ENCODE results near the gene ARHGEF17.
A peak's percentile ranks its signal among the peaks of the same experiment; 100 is the strongest.

ARHGEF17 gene

DNA sequence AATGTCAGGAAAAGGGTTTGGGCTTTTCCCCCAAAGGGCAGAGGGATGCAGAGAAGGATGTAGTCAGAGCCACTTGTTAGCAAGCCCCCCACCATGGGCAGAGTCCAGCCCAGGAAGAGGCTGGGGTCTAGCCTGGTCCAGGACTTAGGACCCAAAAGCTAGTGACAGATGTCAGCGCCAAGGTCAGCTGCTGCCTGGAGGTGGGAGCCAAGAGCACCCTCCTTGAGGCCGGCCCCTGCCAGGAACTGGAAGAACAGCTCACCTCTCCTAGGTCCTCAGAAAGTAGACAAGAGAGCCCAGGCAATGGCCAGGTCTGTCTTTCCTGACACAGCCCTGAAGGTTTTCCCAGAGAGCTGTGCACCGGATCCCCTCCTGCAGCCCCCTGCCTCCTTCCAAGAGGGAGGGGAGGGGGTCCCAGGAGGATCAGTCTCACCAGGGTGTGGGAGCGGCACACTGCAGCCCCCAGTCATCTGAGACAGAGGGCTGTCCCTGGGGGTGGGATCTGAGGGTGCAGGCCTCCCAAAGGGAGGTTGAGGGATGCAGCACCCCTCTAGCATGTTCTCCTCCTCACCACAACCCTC lies 14.6 kb upstream of the ARHGEF17 start:
- DNase-seq, result no peak

DNA sequence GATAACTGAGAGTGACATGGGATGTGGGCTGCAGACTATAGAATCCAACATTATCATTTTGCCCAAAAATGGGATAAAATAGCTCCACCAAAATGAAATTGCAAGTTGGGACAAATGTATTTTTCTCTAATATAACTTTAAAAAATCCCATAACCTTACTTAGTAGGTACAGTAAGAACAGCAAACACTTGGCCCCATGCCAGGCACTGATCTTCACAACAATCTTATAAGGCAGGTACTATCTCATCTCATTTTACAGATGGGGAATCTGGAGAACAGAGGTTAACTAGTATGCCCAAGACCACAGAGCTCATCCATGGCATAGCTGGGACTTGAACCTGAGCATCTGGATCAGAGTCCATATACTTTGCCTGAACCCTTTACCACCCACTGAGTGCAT lies 13.5 kb upstream of the ARHGEF17 start:
- DNase-seq, result no peak

GRCh38 chr11:73295241-73295995 lies 12.7 kb upstream of the ARHGEF17 start:
- DNase-seq, result peak; percentile 58

- DNase-seq, result no peak
These were observed 12.1 kb upstream of the ARHGEF17 start for GRCh38 chr11:73295996-73296318.

DNA sequence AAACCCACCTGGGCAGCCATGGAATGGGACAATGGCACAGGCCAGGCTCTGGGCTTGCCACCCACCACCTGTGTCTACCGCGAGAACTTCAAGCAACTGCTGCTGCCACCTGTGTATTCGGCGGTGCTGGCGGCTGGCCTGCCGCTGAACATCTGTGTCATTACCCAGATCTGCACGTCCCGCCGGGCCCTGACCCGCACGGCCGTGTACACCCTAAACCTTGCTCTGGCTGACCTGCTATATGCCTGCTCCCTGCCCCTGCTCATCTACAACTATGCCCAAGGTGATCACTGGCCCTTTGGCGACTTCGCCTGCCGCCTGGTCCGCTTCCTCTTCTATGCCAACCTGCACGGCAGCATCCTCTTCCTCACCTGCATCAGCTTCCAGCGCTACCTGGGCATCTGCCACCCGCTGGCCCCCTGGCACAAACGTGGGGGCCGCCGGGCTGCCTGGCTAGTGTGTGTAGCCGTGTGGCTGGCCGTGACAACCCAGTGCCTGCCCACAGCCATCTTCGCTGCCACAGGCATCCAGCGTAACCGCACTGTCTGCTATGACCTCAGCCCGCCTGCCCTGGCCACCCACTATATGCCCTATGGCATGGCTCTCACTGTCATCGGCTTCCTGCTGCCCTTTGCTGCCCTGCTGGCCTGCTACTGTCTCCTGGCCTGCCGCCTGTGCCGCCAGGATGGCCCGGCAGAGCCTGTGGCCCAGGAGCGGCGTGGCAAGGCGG lies 11.4 kb upstream of the ARHGEF17 start:
- no peak for DNase-seq

DNA sequence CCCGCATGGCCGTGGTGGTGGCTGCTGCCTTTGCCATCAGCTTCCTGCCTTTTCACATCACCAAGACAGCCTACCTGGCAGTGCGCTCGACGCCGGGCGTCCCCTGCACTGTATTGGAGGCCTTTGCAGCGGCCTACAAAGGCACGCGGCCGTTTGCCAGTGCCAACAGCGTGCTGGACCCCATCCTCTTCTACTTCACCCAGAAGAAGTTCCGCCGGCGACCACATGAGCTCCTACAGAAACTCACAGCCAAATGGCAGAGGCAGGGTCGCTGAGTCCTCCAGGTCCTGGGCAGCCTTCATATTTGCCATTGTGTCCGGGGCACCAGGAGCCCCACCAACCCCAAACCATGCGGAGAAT lies 10.9 kb upstream of the ARHGEF17 start:
- no peak for DNase-seq

GRCh38 chr11:73297702-73298101 lies 10.4 kb upstream of the ARHGEF17 start:
- no peak for DNase-seq

DNA sequence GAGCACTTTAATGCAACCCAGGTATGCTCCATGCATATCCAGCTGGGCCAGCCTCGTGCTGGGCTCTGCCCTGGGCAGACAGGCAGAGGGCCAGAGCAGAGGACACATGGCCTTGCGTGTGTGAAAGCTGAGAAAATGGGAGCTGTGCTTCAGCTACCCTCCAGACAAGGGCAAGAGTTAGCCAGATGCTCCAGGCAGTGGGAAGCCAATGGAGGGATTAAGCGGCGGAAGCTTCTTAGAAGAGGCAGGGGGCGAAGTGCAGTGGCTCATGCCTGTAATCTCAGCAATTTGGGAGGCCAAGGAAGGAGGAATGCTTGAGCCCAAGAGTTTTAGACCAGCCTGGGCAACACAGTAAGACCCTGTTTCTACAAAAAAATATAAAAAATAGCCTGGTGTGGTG lies 9.8 kb upstream of the ARHGEF17 start:
- DNase-seq, result no peak

- no peak for DNase-seq
These were observed 8.3 kb upstream of the ARHGEF17 start for GRCh38 chr11:73299751-73300150.

- DNase-seq, result no peak
These were observed 1.8 kb upstream of the ARHGEF17 start for GRCh38 chr11:73306069-73306841.

- DNase-seq, result no peak
These were observed 1.1 kb upstream of the ARHGEF17 start for GRCh38 chr11:73306977-73307322.

DNA sequence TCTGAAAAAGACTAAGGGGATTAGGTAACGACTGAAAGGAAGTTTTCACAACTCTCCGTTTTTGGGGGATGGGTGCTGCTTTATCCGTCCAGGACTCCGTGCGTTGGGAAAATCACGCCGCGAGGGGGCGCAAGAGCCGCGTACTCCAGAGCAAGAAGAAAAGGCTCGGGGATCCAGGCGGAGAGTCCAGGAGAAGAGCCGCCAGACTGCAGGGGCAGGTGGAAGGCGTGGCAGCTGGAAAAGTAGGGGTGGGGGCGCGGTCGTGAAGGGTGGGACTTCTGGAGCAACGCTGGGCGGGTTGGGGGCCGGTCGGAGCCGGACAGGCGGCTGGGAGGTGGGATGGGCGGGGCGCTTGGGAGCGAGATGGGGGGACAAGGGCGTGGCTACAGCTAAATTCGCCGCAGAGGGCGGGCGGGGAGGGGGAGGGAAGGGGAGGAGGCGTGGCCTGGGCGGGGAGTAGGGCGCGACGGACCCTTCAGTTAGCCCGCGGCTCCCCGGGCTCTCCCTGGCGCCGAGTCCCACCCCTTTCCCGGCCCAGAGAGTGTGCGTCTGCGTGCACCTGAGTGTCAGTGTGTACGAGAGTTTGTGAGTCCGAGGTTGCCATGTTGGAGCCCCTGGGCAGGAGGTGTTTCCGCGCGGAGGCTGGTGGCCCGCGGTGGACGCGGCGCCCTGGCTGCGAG lies 613 bp upstream of the ARHGEF17 start:
- DNase-seq, result peak; percentile 84

DNA sequence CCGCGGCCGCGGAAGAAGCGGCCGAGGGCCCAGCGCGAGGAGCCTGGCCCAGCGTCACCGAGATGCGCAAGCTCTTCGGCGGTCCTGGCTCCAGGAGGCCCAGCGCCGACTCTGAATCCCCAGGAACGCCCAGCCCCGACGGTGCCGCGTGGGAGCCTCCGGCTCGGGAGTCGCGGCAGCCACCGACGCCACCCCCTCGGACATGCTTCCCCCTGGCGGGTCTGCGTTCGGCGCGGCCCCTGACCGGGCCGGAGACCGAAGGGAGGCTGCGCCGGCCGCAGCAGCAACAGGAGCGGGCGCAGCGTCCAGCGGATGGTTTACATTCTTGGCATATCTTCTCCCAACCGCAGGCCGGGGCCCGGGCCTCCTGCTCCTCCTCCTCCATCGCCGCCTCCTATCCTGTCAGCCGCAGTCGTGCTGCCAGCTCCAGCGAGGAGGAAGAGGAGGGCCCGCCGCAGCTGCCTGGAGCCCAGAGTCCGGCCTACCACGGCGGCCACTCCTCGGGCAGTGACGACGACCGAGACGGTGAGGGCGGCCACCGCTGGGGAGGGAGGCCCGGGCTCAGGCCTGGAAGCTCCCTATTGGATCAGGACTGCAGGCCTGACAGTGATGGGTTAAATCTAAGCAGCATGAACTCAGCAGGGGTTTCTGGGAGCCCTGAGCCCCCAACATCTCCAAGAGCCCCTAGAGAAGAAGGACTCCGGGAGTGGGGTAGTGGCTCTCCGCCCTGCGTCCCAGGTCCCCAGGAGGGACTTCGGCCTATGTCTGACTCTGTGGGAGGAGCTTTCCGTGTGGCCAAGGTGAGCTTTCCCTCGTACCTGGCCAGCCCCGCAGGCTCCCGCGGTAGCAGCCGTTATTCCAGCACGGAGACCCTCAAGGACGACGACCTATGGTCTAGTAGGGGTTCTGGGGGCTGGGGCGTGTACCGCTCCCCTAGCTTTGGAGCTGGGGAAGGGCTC lies 1.2 kb downstream of the ARHGEF17 start:
- DNase-seq, result no peak

- DNase-seq, result no peak
These were observed 2.0 kb downstream of the ARHGEF17 start for GRCh38 chr11:73310076-73310475.

DNA sequence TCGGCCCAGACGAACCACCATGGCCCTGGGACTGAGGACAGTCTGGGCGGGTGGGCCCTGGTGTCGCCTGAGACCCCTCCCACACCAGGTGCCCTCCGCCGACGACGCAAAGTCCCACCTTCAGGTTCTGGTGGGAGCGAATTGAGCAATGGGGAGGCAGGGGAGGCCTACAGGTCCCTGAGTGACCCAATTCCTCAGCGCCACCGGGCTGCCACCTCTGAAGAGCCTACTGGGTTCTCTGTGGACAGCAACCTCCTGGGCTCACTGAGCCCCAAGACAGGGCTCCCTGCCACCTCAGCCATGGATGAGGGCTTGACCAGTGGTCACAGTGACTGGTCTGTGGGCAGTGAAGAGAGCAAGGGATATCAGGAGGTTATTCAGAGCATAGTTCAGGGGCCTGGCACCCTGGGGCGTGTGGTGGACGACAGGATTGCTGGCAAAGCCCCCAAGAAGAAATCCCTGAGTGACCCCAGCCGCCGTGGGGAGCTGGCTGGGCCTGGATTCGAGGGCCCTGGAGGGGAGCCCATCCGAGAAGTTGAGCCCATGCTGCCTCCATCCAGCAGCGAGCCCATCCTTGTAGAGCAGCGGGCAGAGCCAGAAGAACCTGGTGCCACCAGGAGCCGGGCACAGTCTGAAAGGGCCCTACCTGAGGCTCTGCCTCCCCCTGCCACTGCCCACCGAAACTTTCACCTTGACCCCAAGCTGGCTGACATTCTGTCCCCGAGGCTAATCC lies 2.8 kb downstream of the ARHGEF17 start:
- no peak for DNase-seq

DNA sequence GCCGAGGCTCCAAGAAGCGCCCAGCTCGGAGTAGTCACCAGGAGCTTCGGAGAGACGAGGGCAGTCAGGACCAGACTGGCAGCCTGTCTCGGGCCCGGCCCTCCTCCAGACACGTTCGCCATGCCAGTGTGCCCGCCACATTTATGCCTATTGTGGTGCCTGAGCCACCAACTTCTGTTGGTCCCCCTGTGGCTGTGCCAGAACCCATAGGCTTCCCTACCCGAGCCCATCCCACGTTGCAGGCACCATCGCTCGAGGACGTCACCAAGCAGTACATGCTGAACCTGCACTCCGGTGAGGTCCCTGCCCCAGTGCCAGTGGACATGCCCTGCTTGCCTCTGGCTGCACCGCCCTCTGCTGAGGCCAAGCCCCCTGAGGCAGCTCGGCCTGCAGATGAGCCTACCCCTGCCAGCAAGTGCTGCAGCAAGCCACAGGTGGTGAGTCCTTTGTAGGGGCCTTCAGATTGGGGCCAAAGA lies 3.4 kb downstream of the ARHGEF17 start:
- no peak for DNase-seq

DNA sequence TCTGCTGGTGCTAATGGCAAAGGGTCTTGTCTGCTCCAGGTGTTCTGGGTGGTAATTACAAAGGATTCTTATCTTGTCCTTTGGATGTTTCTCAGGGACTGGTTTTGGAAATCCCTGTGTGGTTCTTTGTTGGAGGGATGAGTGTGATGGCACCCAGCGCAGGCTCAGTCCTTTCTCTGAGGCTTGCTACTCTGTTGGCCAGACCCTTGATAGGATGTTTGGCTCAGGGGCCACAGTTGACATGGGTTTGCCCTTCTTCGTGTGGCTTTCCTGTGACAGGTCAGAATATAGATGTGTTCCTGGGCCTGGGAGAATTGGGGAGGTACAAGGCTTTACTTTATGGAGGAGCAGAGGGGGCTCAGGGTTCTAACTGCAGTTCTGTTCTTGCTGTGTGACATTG lies 4.0 kb downstream of the ARHGEF17 start:
- no peak for DNase-seq

- no peak for DNase-seq
These were observed 4.8 kb downstream of the ARHGEF17 start for GRCh38 chr11:73312851-73313327.

DNA sequence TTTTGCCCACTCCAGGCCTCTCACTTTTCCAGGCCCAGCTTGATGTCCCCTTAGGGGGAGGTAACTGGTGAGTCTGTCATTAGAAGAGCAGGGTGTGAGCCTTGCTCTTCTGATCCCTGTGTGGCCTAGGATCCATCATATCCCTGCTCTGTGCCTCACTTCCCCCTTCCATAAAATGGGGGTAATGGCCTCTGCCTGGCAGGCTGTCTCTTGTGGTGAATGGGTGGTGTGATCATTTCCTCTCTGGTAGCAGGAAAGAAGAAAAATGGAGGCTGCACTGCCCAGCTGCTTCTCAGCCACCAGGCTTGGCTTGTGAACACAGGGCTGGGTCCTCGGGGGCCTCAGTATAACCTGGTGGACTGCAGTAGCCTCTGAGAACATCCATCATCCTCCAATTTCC lies 5.6 kb downstream of the ARHGEF17 start:
- DNase-seq, result no peak

- no peak for DNase-seq
These were observed 6.3 kb downstream of the ARHGEF17 start for GRCh38 chr11:73314117-73314961.
